T follicular helper cell (primary cell): ENCODE results near the gene PPIL4.

Experiments used
- DNase-seq: peaks from one replicate; pipeline ENCODE4 v3.0.0-alpha.2; 2020; ENCODE audit warnings: low read depth
- total RNA-seq, 2 experiments: gene quantifications; one replicate each; lab custom pipeline; 2026; lab: John Stamatoyannopoulos, UW

The PPIL4 gene
- 48.3 to 50.6 reads per million in 2 experiments for total RNA-seq

GRCh38 chr6:149545754-149546471 lies at the start of gene PPIL4:
Gene PPIL4, minus strand, starts transcription at chr6:149546043. Its CDS starts 38 bp downstream, at chr6:149546005.
- DNase-seq = peak; percentile 95

GRCh38 chr6:149593408-149593807 lies 47.6 kb upstream of the PPIL4 start:
- DNase-seq = no peak

GRCh38 chr6:149592983-149593382 lies 47.1 kb upstream of the PPIL4 start:
- DNase-seq = no peak

- no peak for DNase-seq
Observed at GRCh38 chr6:149586149-149586548, 40.3 kb upstream of the PPIL4 start.

GRCh38 chr6:149581349-149581748 lies 35.5 kb upstream of the PPIL4 start:
- DNase-seq = no peak

- no peak for DNase-seq
Observed at GRCh38 chr6:149580880-149581279, 35.0 kb upstream of the PPIL4 start.

- no peak for DNase-seq
Observed at GRCh38 chr6:149567945-149568585, 22.2 kb upstream of the PPIL4 start.

GRCh38 chr6:149567194-149567586 lies 21.3 kb upstream of the PPIL4 start:
- no peak for DNase-seq

- DNase-seq = peak; percentile 27
Observed at GRCh38 chr6:149566410-149567193, 20.8 kb upstream of the PPIL4 start.

GRCh38 chr6:149565527-149566409 lies 19.9 kb upstream of the PPIL4 start, which contains the start of gene GINM1:
Gene GINM1, plus strand, starts transcription at chr6:149566375. Its CDS starts 40 bp downstream, at chr6:149566415.
- DNase-seq = peak; percentile 93

- no peak for DNase-seq
Observed at GRCh38 chr6:149563928-149564325, 18.1 kb upstream of the PPIL4 start.

- DNase-seq = no peak
Observed at GRCh38 chr6:149563203-149563927, 17.5 kb upstream of the PPIL4 start.

GRCh38 chr6:149560736-149561135 lies 14.9 kb upstream of the PPIL4 start:
- DNase-seq = no peak

GRCh38 chr6:149559389-149559788 lies 13.5 kb upstream of the PPIL4 start:
- DNase-seq = no peak

GRCh38 chr6:149558029-149558428 lies 12.2 kb upstream of the PPIL4 start:
- no peak for DNase-seq

GRCh38 chr6:149551920-149552319 lies 6.1 kb upstream of the PPIL4 start:
- no peak for DNase-seq

- DNase-seq = peak; percentile 70
Observed at GRCh38 chr6:149545258-149545753, 537 bp downstream of the PPIL4 start.

- no peak for DNase-seq
Observed at GRCh38 chr6:149544646-149545257, 1.1 kb downstream of the PPIL4 start.

GRCh38 chr6:149541139-149541538 lies 4.7 kb downstream of the PPIL4 start:
- no peak for DNase-seq

GRCh38 chr6:149534742-149535141 lies 11.1 kb downstream of the PPIL4 start:
- no peak for DNase-seq
